HCT116 (cell line): Measurements from ENCODE around the gene PITPNC1. TPM values are rescaled to one million over a fixed set of nuclear protein-coding genes. Genes with fewer than 3 reads are reported as not detected.

ENCODE experiments used
- ATAC-seq: fragments of 200-7000 bp; cut with Tn5 transposase; 2 replicates; pipeline ENCODE4 v1.9.1; 2020; ENCODE audit warnings: mild to moderate bottlenecking, moderate library complexity
- BruUV-seq: library from RNA; stranded (reverse); fragments of 400-500 nt; replicated peaks from 2 replicates; lab custom pipeline; 2021; lab: Mats Ljungman, UMichigan
- CTCF ChIA-PET: fragments of 300-600 bp; sonication (Branson Sonifier 250); formaldehyde crosslinking; loops from one replicate; lab custom pipeline; 2021; ENCODE audit warnings: antibody characterized with exemption; lab: Charles Lee
- POLR2A ChIA-PET: fragments of 300-600, 350-600 bp; sonication (Branson Sonifier 250); formaldehyde crosslinking; loops from one replicate; lab custom pipeline; 2021; ENCODE audit warnings: antibody characterized with exemption; lab: Charles Lee
- RAD21 ChIA-PET, 2 experiments: fragments of 300-600 bp; sonication (Branson Sonifier 250); formaldehyde crosslinking; loops; one replicate each; lab custom pipeline; 2023; ENCODE audit warnings: low total read pairs in 2 of 2; ENCODE audit not compliant: uncharacterized antibody in 2 of 2, unreplicated experiment in 2 of 2, low non-redundant PET in 1 of 2; lab: Charles Lee
- DNase-seq: peaks from one replicate; pipeline ENCODE4 v3.0.0-alpha.2; 2010; ENCODE audit warnings: low read depth, low spot score
- H2AFZ ChIP-seq: fragments of 200-600 bp; shearing (Covaris generic), sonication (generic); 2 replicates; pipeline ENCODE4 v1.6.1; 2017; ENCODE audit warnings: low read depth, mixed run types, mixed read lengths, antibody characterized with exemption, low read length; ENCODE audit not compliant: poor library complexity, severe bottlenecking
- H3K27ac ChIP-seq: 2 replicates; pipeline ENCODE4 v1.5.1; 2012; ENCODE audit warnings: low read depth, low read length
- H3K27me3 ChIP-seq: fragments of 200-600 bp; sonication (generic); 2 replicates; pipeline ENCODE4 v1.6.1; 2016; ENCODE audit warnings: mixed run types, low read length, mixed read lengths; ENCODE audit not compliant: insufficient read depth
- H3K36me3 ChIP-seq, 2 experiments: fragments of 200-500 bp in 1 of 2; fragments of 200-600 bp in 1 of 2; sonication (Bioruptor generic) in 1 of 2; sonication (generic) in 1 of 2; 2 replicates each; pipeline versions ENCODE4 v1.5.1 to v1.6.1; 2014 to 2016; ENCODE audit warnings: low read length in 2 of 2, inconsistent platforms in 1 of 2, mixed read lengths in 1 of 2, mixed run types in 1 of 2; ENCODE audit not compliant: insufficient read depth in 2 of 2, control insufficient read depth in 1 of 2
- H3K4me1 ChIP-seq, 2 experiments: fragments of 200-600 bp in 1 of 2; sonication (generic) in 1 of 2; 2 replicates each; pipeline versions ENCODE4 v1.5.1 to v1.6.1; 2012 to 2017; ENCODE audit warnings: low read length in 2 of 2, inconsistent platforms in 1 of 2, mild to moderate bottlenecking in 1 of 2, mixed read lengths in 1 of 2, mixed run types in 1 of 2, moderate library complexity in 1 of 2; ENCODE audit not compliant: insufficient read depth in 2 of 2, control insufficient read depth in 1 of 2
- H3K4me2 ChIP-seq: fragments of 200-600 bp; sonication (generic); 2 replicates; pipeline ENCODE4 v1.6.1; 2017; ENCODE audit warnings: mixed run types, low read length, mixed read lengths
- H3K4me3 ChIP-seq, 2 experiments: fragments of 200-600 bp in 1 of 2; sonication (generic) in 1 of 2; replicated peaks in 1 of 2; 2 replicates each; pipeline ENCODE4 v1.5.1; 2011 to 2016; ENCODE audit warnings: low read length in 2 of 2, control low read depth in 1 of 2, low read depth in 1 of 2, mild to moderate bottlenecking in 1 of 2, mixed read lengths in 1 of 2, mixed run types in 1 of 2
- H3K79me2 ChIP-seq: fragments of 200-600 bp; sonication (generic); 2 replicates; pipeline ENCODE4 v1.6.1; 2017; ENCODE audit warnings: mild to moderate bottlenecking, mixed run types, low read length, moderate library complexity, mixed read lengths; ENCODE audit not compliant: insufficient read depth
- H3K9ac ChIP-seq: fragments of 200-600 bp; sonication (generic); 2 replicates; pipeline ENCODE4 v1.6.1; 2016; ENCODE audit warnings: low read length, mixed read lengths
- H3K9me2 ChIP-seq: fragments of 200-600 bp; sonication (generic), shearing (Covaris generic); 2 replicates; pipeline ENCODE4 v1.6.1; 2017; ENCODE audit warnings: mixed run types, mild to moderate bottlenecking, moderate library complexity; ENCODE audit not compliant: insufficient read depth
- H3K9me3 ChIP-seq, 2 experiments: fragments of 200-500 bp in 1 of 2; fragments of 200-600 bp in 1 of 2; sonication (Bioruptor generic) in 1 of 2; sonication (generic) in 1 of 2; 2 replicates each; pipeline ENCODE4 v1.6.1; 2014 to 2017; ENCODE audit warnings: low read length in 2 of 2, mixed read lengths in 2 of 2, inconsistent platforms in 1 of 2, low read depth in 1 of 2, mild to moderate bottlenecking in 1 of 2, mixed run types in 1 of 2, moderate library complexity in 1 of 2; ENCODE audit not compliant: control insufficient read depth in 1 of 2, insufficient read depth in 1 of 2
- H4K20me1 ChIP-seq: fragments of 200-600 bp; sonication (generic), shearing (Covaris generic); 2 replicates; pipeline ENCODE4 v1.6.1; 2017; ENCODE audit warnings: mixed run types, mild to moderate bottlenecking, moderate library complexity; ENCODE audit not compliant: insufficient read depth
- CBX3 ChIP-seq: IDR thresholded peaks from 2 replicates; pipeline ENCODE4 v1.6.1; 2012; ENCODE audit warnings: low read depth
- EGR1 ChIP-seq: IDR thresholded peaks from 2 replicates; pipeline ENCODE4 v1.6.1; 2012; ENCODE audit warnings: low read depth
- ELF1 ChIP-seq: IDR thresholded peaks from 2 replicates; pipeline ENCODE4 v1.6.1; 2012; ENCODE audit warnings: low read depth, borderline replicate concordance
- EZH2 ChIP-seq: fragments of 200-600 bp; sonication (generic); IDR thresholded peaks from 2 replicates; pipeline ENCODE4 v1.6.1; 2017; ENCODE audit warnings: antibody characterized with exemption, mixed run types
- EZH2phosphoT487 ChIP-seq: fragments of 200-600 bp; IDR thresholded peaks from 2 replicates; pipeline ENCODE4 v1.6.1; 2018; ENCODE audit warnings: antibody characterized with exemption, borderline replicate concordance
- FOSL1 ChIP-seq: IDR thresholded peaks from 2 replicates; pipeline ENCODE4 v1.6.1; 2012; ENCODE audit warnings: low read depth
- MAX ChIP-seq: IDR thresholded peaks from 2 replicates; pipeline ENCODE4 v1.6.1; 2012
- POLR2AphosphoS5 ChIP-seq: IDR thresholded peaks from 2 replicates; pipeline ENCODE4 v1.6.1; 2011; ENCODE audit warnings: mild to moderate bottlenecking, low read depth, low read length, moderate library complexity
- RAD21 ChIP-seq: IDR thresholded peaks from 2 replicates; pipeline ENCODE4 v1.6.1; 2012; ENCODE audit warnings: low read depth, mild to moderate bottlenecking
- SRF ChIP-seq: IDR thresholded peaks from 2 replicates; pipeline ENCODE4 v1.6.1; 2012; ENCODE audit warnings: low read depth
- TCF7L2 ChIP-seq: IDR thresholded peaks from 2 replicates; pipeline ENCODE4 v1.7.0; 2011; ENCODE audit warnings: borderline replicate concordance, inconsistent platforms; ENCODE audit not compliant: insufficient read depth, insufficient read length; ENCODE audit errors: extremely low read depth
- ZBTB33 ChIP-seq: IDR thresholded peaks from 2 replicates; pipeline ENCODE4 v1.6.1; 2011; ENCODE audit warnings: mild to moderate bottlenecking, low read length, moderate library complexity; ENCODE audit not compliant: insufficient replicate concordance; ENCODE audit errors: extremely low read depth
- ZFX ChIP-seq: fragments of 450-650 bp; IDR thresholded peaks from 2 replicates; pipeline ENCODE4 v1.6.1; 2017
- ZNF274 ChIP-seq: fragments of 200-500 bp; sonication (Bioruptor generic); IDR thresholded peaks from 2 replicates; pipeline ENCODE4 v1.6.1; 2014; ENCODE audit warnings: mild to moderate bottlenecking, low read depth, low read length, inconsistent platforms
- intact Hi-C: fragments of 100-400 bp; cut with micrococcal nuclease; formaldehyde crosslinking; loops from 2 replicates; pipeline ENCODE4 v1.10.0; 2022
- total RNA-seq: library from RNA; stranded (reverse); gene quantifications from one replicate; pipeline ENCODE4 v1.2.1, GENCODE V29; 2021; ENCODE audit not compliant: unreplicated experiment
- TF ChIP-seq, protein P1 (sequence below), 3 experiments: fragments of 200-600 bp in 1 of 3; sonication (generic) in 1 of 3; IDR thresholded peaks in 2 of 3; conservative IDR thresholded peaks in 1 of 3; 2 replicates each; pipeline ENCODE4 v1.5.1; 2012 to 2017; ENCODE audit warnings: low read depth in 2 of 3, low read length in 2 of 3, antibody characterized with exemption in 1 of 3, borderline replicate concordance in 1 of 3, control low read depth in 1 of 3, mild to moderate bottlenecking in 1 of 3, mixed read lengths in 1 of 3, mixed run types in 1 of 3, moderate library complexity in 1 of 3; ENCODE audit not compliant: insufficient read depth in 1 of 3
- TF ChIP-seq, protein P2 (sequence below): IDR thresholded peaks from 2 replicates; pipeline ENCODE4 v1.6.1; 2012; ENCODE audit warnings: low read depth

The PITPNC1 gene
- total RNA-seq, 1 experiment from 2014 or later = 41.9 TPM

DNA sequence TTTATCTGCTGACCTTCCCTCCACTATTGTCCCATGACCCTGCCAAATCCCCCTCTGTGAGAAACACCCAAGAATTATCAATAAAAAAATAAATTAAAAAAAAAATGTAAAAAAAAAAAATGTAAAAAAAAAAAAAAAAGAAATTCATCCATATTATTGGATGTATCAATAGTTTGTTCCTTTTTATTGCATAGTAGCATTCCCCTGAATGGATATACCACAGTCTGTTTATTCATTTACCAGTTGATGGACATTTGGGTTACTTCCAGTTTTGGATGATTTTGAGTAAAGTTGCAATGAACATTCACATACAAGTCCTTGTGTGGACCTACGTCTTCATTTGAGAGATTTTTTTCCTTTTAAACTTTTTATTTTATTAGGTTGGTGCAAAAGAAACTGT is 94.0 kb downstream of the PITPNC1 start:
- Histone ChIP-seq H3K9ac (no peak overlapping the region), H3K4me1 (peaks cover 9 to 33% of the 10 kb centered on the region in 2 experiments; a peak in 3 of 4 replicates), H4K20me1 (no peaks in the 10 kb centered on the region), H3K79me2 (peaks cover 13% of the 10 kb centered on the region; the same call in 1 of the 2 replicates), H3K27me3 (no peaks in the 10 kb centered on the region), H3K36me3 (no peaks in the 10 kb centered on the region), H2AFZ (no peak overlapping the region), H3K4me3 (no peak overlapping the region), H3K27ac (no peak overlapping the region), H3K9me3 (no peaks in the 10 kb centered on the region), H3K9me2 (no peaks in the 10 kb centered on the region), H3K4me2 (no peak overlapping the region)
- CTCF ChIA-PET = no interaction called here
- ATAC-seq = no peak
- RAD21 ChIA-PET = no interaction called here
- POLR2A ChIA-PET = no interaction called here
- TF ChIP-seq EZH2 (no peak), TCF7L2 (no peak), ELF1 (no peak), ZNF274 (no peak), SRF (no peak), FOSL1 (no peak), CBX3 (no peak), RAD21 (no peak), ZFX (no peak), POLR2AphosphoS5 (no peak), ZBTB33 (no peak), EZH2phosphoT487 (no peak), EGR1 (no peak), MAX (no peak)
- TF ChIP-seq, protein P1, sequence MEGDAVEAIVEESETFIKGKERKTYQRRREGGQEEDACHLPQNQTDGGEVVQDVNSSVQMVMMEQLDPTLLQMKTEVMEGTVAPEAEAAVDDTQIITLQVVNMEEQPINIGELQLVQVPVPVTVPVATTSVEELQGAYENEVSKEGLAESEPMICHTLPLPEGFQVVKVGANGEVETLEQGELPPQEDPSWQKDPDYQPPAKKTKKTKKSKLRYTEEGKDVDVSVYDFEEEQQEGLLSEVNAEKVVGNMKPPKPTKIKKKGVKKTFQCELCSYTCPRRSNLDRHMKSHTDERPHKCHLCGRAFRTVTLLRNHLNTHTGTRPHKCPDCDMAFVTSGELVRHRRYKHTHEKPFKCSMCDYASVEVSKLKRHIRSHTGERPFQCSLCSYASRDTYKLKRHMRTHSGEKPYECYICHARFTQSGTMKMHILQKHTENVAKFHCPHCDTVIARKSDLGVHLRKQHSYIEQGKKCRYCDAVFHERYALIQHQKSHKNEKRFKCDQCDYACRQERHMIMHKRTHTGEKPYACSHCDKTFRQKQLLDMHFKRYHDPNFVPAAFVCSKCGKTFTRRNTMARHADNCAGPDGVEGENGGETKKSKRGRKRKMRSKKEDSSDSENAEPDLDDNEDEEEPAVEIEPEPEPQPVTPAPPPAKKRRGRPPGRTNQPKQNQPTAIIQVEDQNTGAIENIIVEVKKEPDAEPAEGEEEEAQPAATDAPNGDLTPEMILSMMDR (IDR thresholded peaks at IDR 0.05 in 2 of 3, conservative IDR thresholded peaks at IDR 0.05 in 1 of 3; ENCODE audit: borderline replicate concordance in 1 of 3, insufficient read depth in 1 of 3, low read depth in 2 of 3, low read length in 2 of 3) = no peak
- TF ChIP-seq, protein P2, sequence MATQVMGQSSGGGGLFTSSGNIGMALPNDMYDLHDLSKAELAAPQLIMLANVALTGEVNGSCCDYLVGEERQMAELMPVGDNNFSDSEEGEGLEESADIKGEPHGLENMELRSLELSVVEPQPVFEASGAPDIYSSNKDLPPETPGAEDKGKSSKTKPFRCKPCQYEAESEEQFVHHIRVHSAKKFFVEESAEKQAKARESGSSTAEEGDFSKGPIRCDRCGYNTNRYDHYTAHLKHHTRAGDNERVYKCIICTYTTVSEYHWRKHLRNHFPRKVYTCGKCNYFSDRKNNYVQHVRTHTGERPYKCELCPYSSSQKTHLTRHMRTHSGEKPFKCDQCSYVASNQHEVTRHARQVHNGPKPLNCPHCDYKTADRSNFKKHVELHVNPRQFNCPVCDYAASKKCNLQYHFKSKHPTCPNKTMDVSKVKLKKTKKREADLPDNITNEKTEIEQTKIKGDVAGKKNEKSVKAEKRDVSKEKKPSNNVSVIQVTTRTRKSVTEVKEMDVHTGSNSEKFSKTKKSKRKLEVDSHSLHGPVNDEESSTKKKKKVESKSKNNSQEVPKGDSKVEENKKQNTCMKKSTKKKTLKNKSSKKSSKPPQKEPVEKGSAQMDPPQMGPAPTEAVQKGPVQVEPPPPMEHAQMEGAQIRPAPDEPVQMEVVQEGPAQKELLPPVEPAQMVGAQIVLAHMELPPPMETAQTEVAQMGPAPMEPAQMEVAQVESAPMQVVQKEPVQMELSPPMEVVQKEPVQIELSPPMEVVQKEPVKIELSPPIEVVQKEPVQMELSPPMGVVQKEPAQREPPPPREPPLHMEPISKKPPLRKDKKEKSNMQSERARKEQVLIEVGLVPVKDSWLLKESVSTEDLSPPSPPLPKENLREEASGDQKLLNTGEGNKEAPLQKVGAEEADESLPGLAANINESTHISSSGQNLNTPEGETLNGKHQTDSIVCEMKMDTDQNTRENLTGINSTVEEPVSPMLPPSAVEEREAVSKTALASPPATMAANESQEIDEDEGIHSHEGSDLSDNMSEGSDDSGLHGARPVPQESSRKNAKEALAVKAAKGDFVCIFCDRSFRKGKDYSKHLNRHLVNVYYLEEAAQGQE = no peak
- BruUV-seq = no TSS peak
- intact Hi-C loops = no loop called here
- no peak for DNase-seq
